ENCODE results near the gene ARHGAP35. TPM values are rescaled to one million over a fixed set of nuclear protein-coding genes. Genes with fewer than 3 reads are reported as not detected.

Gene ARHGAP35
- total and polyA plus RNA-seq, 10 donors = 2.3 to 49.4 (median 39.5) TPM

DNA sequence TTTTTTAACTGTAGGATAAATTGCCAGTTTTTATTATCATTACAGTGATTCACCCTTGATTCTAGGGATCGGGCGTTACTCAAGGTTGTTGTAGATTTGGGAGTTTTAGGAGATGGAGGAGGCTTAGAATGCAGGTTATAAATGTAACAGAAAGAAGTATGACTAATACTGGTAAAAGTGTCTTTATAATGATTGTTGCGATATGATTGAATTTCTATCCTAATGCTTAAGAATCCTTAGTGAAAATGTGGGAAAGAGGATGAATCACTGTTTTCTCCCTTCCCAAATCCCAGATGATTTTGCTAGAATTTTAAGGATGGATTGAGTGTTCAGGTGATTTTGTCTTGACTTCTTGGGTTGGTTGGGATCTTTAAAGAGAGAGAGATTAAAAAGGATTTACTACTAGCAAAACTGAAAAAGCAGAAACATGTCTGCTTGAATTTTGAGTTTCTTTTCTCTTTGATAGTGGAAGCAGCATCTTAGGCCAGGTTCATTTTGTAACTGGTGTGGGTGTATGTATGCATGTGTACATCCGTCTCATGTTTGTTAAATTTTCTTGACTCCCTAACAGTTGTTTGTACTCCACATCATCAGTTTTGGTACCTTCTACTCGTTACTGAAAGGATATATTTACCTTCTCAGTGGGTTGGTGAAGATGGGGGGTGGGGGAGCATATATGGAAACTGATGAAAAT, 25.9 kb downstream of the ARHGAP35 start:
- H3K27ac ChIP-seq = no peak overlapping the region
- intact Hi-C loops (cut with DNase I; ENCODE audit: low total_unique reads) = no loop called here
- no peaks in the 10 kb centered on the region for H3K27me3 ChIP-seq (replicated peaks in 1 of 7)
- WGBS, 5 donors = 80 to 90% (median 87%) methylated on average over 5 of the region's 5 CpGs
- no peak overlapping the region for H3K4me3 ChIP-seq
- no peaks in the 10 kb centered on the region for H3K36me3 ChIP-seq
- DNase-seq = no peak
- peaks cover 0 to 55% (median 5%) of the 10 kb centered on the region in 6 donors for H3K4me1 ChIP-seq
- H3K9me3 ChIP-seq = no peaks in the 10 kb centered on the region
- TF ChIP-seq, protein P1, sequence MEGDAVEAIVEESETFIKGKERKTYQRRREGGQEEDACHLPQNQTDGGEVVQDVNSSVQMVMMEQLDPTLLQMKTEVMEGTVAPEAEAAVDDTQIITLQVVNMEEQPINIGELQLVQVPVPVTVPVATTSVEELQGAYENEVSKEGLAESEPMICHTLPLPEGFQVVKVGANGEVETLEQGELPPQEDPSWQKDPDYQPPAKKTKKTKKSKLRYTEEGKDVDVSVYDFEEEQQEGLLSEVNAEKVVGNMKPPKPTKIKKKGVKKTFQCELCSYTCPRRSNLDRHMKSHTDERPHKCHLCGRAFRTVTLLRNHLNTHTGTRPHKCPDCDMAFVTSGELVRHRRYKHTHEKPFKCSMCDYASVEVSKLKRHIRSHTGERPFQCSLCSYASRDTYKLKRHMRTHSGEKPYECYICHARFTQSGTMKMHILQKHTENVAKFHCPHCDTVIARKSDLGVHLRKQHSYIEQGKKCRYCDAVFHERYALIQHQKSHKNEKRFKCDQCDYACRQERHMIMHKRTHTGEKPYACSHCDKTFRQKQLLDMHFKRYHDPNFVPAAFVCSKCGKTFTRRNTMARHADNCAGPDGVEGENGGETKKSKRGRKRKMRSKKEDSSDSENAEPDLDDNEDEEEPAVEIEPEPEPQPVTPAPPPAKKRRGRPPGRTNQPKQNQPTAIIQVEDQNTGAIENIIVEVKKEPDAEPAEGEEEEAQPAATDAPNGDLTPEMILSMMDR (IDR thresholded peaks at IDR 0.05 in 8 of 11, conservative IDR thresholded peaks at IDR 0.05 in 3 of 11) = no peak
- TF ChIP-seq POLR2AphosphoS5 (IDR thresholded peaks at IDR 0.05) (no peak), POLR2A (IDR thresholded peaks at IDR 0.05) (no peak)

DNA sequence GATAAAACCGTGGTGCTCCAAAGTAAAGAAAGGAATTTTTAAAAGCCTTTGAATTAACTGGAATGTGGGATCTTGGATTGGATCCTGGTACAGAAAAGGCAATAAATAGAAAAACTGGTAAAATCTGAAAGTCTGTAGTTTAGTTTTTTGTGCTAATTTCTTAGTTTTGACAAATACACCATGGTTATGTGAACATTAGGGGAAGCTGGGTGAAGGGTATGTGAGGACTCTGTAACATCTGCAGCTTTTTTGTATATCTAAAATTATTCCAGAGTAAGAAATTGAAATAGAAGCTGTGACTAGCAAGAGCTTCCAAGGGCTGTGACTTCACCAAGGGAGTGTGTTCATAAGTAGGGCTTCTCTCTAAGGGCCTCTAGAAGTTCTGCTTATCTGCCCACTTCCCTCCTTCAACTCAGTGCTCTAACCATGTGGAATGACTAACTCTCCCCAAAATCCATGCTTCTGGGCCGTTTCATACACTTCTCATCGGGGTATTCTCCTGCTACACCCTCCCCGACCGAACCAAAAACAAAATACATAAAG, 26.5 kb downstream of the ARHGAP35 start:
- H3K27ac ChIP-seq = no peak overlapping the region
- no peak overlapping the region for H3K4me3 ChIP-seq
- DNase-seq = no peak
- H3K4me1 ChIP-seq = peaks cover 0 to 54% (median 9%) of the 10 kb centered on the region in 6 donors
- H3K9me3 ChIP-seq = no peaks in the 10 kb centered on the region
- intact Hi-C loops (cut with DNase I; ENCODE audit: low total_unique reads) = no loop called here
- no peaks in the 10 kb centered on the region for H3K36me3 ChIP-seq
- WGBS, 5 donors = 94 to 95% (median 94%) methylated on average over 5 of the region's 5 CpGs
- H3K27me3 ChIP-seq (replicated peaks in 1 of 7) = no peaks in the 10 kb centered on the region
- TF ChIP-seq, protein P1 (IDR thresholded peaks at IDR 0.05 in 8 of 11, conservative IDR thresholded peaks at IDR 0.05 in 3 of 11) = no peak
- TF ChIP-seq POLR2AphosphoS5 (IDR thresholded peaks at IDR 0.05) (no peak), POLR2A (IDR thresholded peaks at IDR 0.05) (no peak)

DNA sequence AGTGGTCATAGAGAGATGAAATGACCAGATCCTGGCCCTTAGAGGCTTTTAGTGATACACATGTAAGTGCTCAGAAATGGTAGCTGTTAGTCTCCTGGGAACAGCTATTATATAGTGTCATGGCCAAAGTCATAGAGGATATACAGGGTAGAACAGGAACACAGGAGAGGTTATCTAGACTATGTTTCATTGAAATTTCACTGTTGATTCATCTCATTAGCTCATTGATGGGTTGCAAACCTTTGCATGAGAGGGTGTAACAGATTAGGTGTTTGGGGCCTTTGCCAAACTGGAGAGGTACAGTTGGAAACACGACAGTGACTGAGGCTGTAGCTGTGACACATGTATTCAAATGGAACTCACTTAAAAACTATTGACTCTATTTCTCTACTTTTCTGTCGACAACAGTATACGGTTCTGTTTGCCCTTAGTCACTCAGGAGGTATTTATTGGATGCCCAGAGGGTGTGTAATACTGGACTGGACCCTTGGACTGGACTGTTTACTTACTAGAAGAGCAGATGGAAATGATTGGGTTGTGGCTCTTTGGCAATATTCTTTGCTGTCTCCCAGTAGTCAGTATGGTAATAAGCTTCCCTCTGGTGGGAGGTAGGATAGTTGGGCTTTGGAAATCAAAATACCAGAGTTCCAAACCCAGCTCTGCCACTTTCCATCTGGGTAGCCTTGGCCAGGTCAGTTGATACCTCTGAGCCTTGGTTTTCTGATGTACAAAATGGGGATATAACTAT, 29.8 kb downstream of the ARHGAP35 start:
- WGBS, 5 donors = 73 to 98% (median 89%) methylated on average over 3 of the region's 3 CpGs
- no peak for DNase-seq
- H3K27me3 ChIP-seq (replicated peaks in 1 of 7) = no peaks in the 10 kb centered on the region
- H3K4me3 ChIP-seq = no peak overlapping the region
- TF ChIP-seq, protein P1 (IDR thresholded peaks at IDR 0.05 in 8 of 11, conservative IDR thresholded peaks at IDR 0.05 in 3 of 11) = no peak
- TF ChIP-seq POLR2AphosphoS5 (IDR thresholded peaks at IDR 0.05) = no peak
- no peak for TF ChIP-seq POLR2A (IDR thresholded peaks at IDR 0.05)
- peaks cover 0 to 59% (median 21%) of the 10 kb centered on the region in 6 donors for H3K4me1 ChIP-seq
- no peak overlapping the region for H3K27ac ChIP-seq
- H3K9me3 ChIP-seq = no peaks in the 10 kb centered on the region
- H3K36me3 ChIP-seq = no peaks in the 10 kb centered on the region
- intact Hi-C loops (cut with DNase I; ENCODE audit: low total_unique reads) = no loop called here
